Gastrocnemius medialis (tissue), 4 donors: ENCODE results near the gene IFITM10. TPM values are rescaled to one million over a fixed set of nuclear protein-coding genes. Genes with fewer than 3 reads are reported as not detected.

Source experiments
- ATAC-seq, 2 donors: fragments of 150-250 bp; one replicate each; pipeline ENCODE4 v1.9.1; 2016
- DNase-seq, 2 donors: peaks; one replicate each; pipeline ENCODE4 v3.0.0-alpha.2; 2019
- H3K27ac ChIP-seq, 4 donors: fragments of 200-600 bp; sonication (generic); 1 replicate in 1 of 4; 2 replicates in 3 of 4; pipeline ENCODE4 v1.5.1; 2016 to 2018; ENCODE audit warnings: mild to moderate bottlenecking in 2 of 4, moderate library complexity in 1 of 4
- H3K27me3 ChIP-seq, 3 donors: fragments of 200-600 bp; sonication (generic) in 2 of 3; 1 replicate in 1 of 3; 2 replicates in 2 of 3; pipeline versions ENCODE4 v1.5.1 to v1.6.0; 2016 to 2019; ENCODE audit warnings: mild to moderate bottlenecking in 1 of 3, moderate library complexity in 1 of 3
- H3K36me3 ChIP-seq, 2 donors: fragments of 200-600 bp; sonication (generic) in 1 of 2; one replicate each; pipeline ENCODE4 v1.5.1; 2017 to 2018
- H3K4me1 ChIP-seq, 2 donors: fragments of 200-600 bp; sonication (generic) in 1 of 2; one replicate each; pipeline ENCODE4 v1.5.1; 2016 to 2017; ENCODE audit warnings: mild to moderate bottlenecking in 2 of 2
- H3K4me3 ChIP-seq, 4 donors: fragments of 200-600 bp; sonication (generic) in 3 of 4; 1 replicate in 1 of 4; 2 replicates in 3 of 4; pipeline ENCODE4 v1.5.1; 2016 to 2019; ENCODE audit warnings: mild to moderate bottlenecking in 2 of 4
- H3K9me3 ChIP-seq, 3 donors: fragments of 200-600 bp; sonication (generic) in 2 of 3; 1 replicate in 1 of 3; 2 replicates in 2 of 3; pipeline ENCODE4 v1.5.1; 2016 to 2019
- POLR2A ChIP-seq, 2 donors: fragments of 450-650 bp; IDR thresholded peaks; one replicate each; pipeline ENCODE4 v1.6.1; 2017; ENCODE audit warnings: antibody characterized with exemption in 2 of 2, mild to moderate bottlenecking in 2 of 2, moderate library complexity in 2 of 2
- in situ Hi-C, 4 donors: fragments of 200-750 bp; cut with MboI; loops; one replicate each; pipeline versions ENCODE4 v1.15.0 to v1.8.0; 2017; ENCODE audit warnings: low sequenced_read_pairs in 4 of 4
- intact Hi-C: fragments of 100-400 bp; cut with DNase I; formaldehyde crosslinking; loops from one replicate; pipeline ENCODE4 v1.15.1; 2023; ENCODE audit warnings: low total_unique reads
- total RNA-seq, 4 donors: library from RNA; depleted of rRNA; stranded (reverse); fragments of >200 nt; gene quantifications; one replicate each; pipeline versions ENCODE4 v1.1.0 to v1.2.3, GENCODE V29; 2016
- TF ChIP-seq, protein P1 (sequence below), 5 experiments: fragments of 450-650 bp in 3 of 5; fragments of 200-600 bp in 2 of 5; sonication (generic) in 2 of 5; IDR thresholded peaks in 4 of 5; conservative IDR thresholded peaks in 1 of 5; 1 replicate in 4 of 5; 2 replicates in 1 of 5; pipeline ENCODE4 v1.5.1; 2016 to 2019; ENCODE audit warnings: antibody characterized with exemption in 5 of 5, mild to moderate bottlenecking in 3 of 5, moderate library complexity in 3 of 5

Gene IFITM10
- total RNA-seq, 4 donors from 2014 or later, result 1.1 to 7.2 (median 4.9) TPM

DNA sequence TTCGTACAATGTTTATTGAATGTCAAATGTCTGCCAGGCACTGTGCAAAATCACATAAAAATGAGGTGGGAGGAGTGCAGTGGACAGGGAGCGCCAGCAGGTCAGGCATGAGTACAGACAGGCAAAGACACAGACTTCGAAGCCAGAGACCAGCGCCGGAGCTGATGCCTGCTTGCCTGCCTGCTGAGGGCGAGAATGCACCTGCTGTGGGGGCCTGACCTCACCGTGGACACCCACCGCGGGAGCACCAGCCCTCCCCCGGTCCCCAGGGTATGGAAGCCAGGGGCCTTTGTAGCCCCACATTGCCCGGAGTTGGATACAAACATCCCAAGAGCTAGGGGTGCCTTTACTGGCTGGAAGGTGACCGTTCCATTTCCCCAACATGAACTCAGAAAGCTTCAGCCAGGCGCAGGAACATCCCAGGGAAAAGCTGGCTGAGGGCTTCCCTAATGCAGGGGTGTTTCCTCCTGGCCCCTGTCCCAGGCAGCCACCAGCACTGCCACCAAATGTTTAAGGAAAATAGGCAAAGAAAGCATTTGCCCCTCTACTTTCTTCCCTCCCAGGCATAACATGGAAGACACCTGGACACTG lies 17.9 kb downstream of the IFITM10 start:
- H3K27me3 ChIP-seq, result peaks cover 62 to 77% (median 64%) of the 10 kb centered on the region in 3 donors

DNA sequence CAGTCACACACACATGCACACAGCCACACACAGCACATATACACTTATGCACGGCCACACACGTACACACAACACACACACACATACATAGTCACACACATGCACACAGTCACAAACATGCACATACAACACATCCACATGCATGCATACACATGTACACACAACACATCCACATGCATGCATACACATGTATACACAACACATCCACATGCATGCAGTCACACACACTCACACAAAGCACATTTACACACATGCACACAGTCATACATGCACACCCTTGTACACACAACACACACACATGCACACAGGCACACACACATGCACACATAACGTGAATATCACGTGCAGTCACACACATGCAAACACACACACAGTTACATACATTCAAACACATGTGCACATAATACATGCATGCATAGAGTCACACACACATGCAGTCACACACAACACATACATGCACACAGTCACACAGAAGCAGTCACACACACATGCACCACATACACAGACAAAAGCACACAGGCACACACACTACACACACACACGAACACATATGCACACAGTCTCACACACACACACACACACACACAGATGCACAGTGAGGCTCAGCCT lies 18.8 kb downstream of the IFITM10 start:
- Histone ChIP-seq H3K4me3 (no peak overlapping the region), H3K27ac (no peak overlapping the region), H3K4me1 (no peaks in the 10 kb centered on the region), H3K36me3 (no peaks in the 10 kb centered on the region), H3K9me3 (peaks cover 0 to 2% (median 0%) of the 10 kb centered on the region in 3 donors), H3K27me3 (peaks cover 59 to 79% (median 62%) of the 10 kb centered on the region in 3 donors)
- DNase-seq (no peak), ATAC-seq (no peak)
- in situ Hi-C loops, result no loop called here
- intact Hi-C loops, result no loop called here
- TF ChIP-seq POLR2A (IDR thresholded peaks at IDR 0.05), result no peak
- TF ChIP-seq, protein P1, sequence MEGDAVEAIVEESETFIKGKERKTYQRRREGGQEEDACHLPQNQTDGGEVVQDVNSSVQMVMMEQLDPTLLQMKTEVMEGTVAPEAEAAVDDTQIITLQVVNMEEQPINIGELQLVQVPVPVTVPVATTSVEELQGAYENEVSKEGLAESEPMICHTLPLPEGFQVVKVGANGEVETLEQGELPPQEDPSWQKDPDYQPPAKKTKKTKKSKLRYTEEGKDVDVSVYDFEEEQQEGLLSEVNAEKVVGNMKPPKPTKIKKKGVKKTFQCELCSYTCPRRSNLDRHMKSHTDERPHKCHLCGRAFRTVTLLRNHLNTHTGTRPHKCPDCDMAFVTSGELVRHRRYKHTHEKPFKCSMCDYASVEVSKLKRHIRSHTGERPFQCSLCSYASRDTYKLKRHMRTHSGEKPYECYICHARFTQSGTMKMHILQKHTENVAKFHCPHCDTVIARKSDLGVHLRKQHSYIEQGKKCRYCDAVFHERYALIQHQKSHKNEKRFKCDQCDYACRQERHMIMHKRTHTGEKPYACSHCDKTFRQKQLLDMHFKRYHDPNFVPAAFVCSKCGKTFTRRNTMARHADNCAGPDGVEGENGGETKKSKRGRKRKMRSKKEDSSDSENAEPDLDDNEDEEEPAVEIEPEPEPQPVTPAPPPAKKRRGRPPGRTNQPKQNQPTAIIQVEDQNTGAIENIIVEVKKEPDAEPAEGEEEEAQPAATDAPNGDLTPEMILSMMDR (IDR thresholded peaks at IDR 0.05 in 4 of 5, conservative IDR thresholded peaks at IDR 0.05 in 1 of 5), result no peak

More for the DNA sequence above, 17.9 kb downstream of the IFITM10 start:
- in situ Hi-C loops, result no loop called here
- intact Hi-C loops, result no loop called here
- ATAC-seq (no peak), DNase-seq (no peak)
- Histone ChIP-seq H3K36me3 (no peaks in the 10 kb centered on the region), H3K9me3 (peaks cover 0 to 6% (median 0%) of the 10 kb centered on the region in 3 donors), H3K4me1 (no peaks in the 10 kb centered on the region), H3K4me3 (no peak overlapping the region), H3K27ac (no peak overlapping the region)
- TF ChIP-seq, protein P1 (IDR thresholded peaks at IDR 0.05 in 4 of 5, conservative IDR thresholded peaks at IDR 0.05 in 1 of 5), result no peak
- no peak for TF ChIP-seq POLR2A (IDR thresholded peaks at IDR 0.05)

DNA sequence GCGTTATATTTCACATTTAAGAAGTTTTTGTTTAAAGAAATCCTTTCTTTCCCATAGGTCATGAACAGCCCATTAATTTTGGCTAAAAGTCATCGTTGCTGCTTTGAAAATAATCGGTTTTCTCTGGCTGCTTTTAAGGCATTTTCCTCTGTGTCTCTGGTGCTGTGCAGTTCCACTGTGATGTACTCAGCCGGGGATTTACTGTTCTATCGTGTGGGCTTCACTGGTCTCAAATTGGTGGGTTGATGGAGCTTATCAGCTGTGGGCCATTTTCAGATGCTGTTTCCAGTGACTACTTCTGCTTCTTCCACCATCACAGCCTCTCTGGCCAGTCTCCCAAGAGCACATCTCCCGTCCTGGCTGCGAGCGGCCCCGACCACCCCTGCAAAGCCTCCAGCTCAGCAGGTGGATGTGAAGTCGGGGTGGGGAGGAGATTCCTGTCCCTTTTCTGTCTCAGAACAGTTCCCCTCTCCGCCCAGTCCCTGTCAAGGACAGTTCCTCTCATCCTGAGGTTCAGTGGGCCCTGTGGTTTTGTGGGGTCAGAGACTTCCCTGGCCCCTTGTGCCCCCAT lies 20.3 kb downstream of the IFITM10 start:
- H3K4me1 ChIP-seq, result no peaks in the 10 kb centered on the region
- H3K27me3 ChIP-seq, result peaks cover 46 to 65% (median 59%) of the 10 kb centered on the region in 3 donors
- TF ChIP-seq, protein P1 (IDR thresholded peaks at IDR 0.05 in 4 of 5, conservative IDR thresholded peaks at IDR 0.05 in 1 of 5), result no peak
- TF ChIP-seq POLR2A (IDR thresholded peaks at IDR 0.05), result no peak
- no peak overlapping the region for H3K4me3 ChIP-seq
- ATAC-seq (no peak), DNase-seq (no peak)
- H3K9me3 ChIP-seq, result no peaks in the 10 kb centered on the region
- in situ Hi-C loops (no loop called here), intact Hi-C loops (no loop called here)
- H3K36me3 ChIP-seq, result no peaks in the 10 kb centered on the region
- H3K27ac ChIP-seq, result no peak overlapping the region

DNA sequence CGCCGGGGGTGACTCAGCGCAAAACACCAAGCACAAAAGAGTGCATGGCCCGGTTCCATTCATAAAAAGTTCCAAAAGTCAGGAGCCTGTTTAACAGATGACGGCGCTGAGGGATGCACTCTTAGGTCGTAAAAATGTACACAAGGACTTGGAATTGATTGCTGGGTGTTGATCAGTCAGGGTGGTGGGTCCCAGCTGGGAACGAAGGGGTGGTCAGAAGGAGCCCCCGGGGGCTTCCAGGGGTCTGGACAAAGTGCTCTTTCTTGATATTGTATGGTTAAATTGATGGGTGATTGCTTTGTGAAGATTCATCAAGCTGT lies 20.7 kb downstream of the IFITM10 start:
- in situ Hi-C loops (no loop called here), intact Hi-C loops (no loop called here)
- Histone ChIP-seq H3K4me1 (no peaks in the 10 kb centered on the region), H3K9me3 (no peaks in the 10 kb centered on the region), H3K27me3 (peaks cover 42 to 60% (median 56%) of the 10 kb centered on the region in 3 donors), H3K4me3 (no peak overlapping the region), H3K36me3 (no peaks in the 10 kb centered on the region), H3K27ac (no peak overlapping the region)
- DNase-seq (no peak), ATAC-seq (no peak)
- TF ChIP-seq, protein P1 (IDR thresholded peaks at IDR 0.05 in 4 of 5, conservative IDR thresholded peaks at IDR 0.05 in 1 of 5), result no peak
- TF ChIP-seq POLR2A (IDR thresholded peaks at IDR 0.05), result no peak
